Left renal pelvis (tissue), 4 donors: Measurements from ENCODE around the gene CBY1. TPM values are rescaled to one million over a fixed set of nuclear protein-coding genes. Genes with fewer than 3 reads are reported as not detected.

Experiments used
- DNase-seq, 4 donors: peaks; one replicate each; pipeline ENCODE4 v3.0.0-alpha.2; 2013; ENCODE audit warnings: low read depth in 4 of 4, low spot score in 3 of 4
- polyA plus RNA-seq, 4 donors: library from polyadenylated mRNA; unstranded; fragments of 120-200 nt; gene quantifications; one replicate each; pipeline ENCODE4 v1.2.1, GENCODE V29; 2013; ENCODE audit not compliant: insufficient read length in 4 of 4

The CBY1 gene
- polyA plus RNA-seq, 4 donors = 52.0 to 64.3 (median 61.7) TPM

DNA sequence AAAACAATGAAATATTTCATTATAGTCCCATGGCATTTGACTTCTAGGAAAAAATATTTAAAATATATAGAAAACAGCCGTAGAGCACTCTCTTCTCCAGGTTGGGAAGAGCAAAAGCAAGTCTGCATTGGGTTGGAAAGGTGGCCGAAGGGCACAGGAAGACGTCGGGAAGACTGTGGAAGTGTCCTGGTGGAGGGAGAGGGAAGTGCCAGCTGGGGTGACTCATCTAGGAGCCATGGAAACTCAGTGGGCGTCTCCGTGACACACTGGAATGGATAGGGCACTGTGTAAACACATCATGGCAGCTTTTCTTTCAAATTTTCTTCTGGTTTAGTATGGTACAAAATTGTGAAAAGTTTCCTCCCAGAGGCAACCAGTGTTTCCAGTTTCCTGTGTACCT is 62.0 kb downstream of the CBY1 start:
- no peak for DNase-seq

DNA sequence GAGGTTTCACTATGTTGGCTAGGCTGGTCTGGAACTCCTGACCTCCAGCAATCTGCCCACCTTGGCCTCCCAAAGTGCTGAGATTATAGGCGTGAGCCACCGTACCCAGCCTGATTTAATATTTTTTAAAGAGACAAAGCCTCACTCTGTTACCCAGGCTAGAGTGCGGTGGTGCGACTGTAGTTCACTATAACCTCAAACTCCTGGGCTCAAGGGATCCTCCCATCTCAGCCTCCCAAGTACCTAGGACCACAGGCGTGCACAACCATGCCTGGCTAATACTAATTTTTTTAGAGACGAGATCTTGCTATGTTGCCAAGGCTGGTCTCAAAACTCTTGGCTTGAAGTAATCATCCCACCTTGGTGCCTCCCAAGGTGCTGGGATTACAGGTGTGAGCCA is 62.8 kb downstream of the CBY1 start:
- DNase-seq = no peak

DNA sequence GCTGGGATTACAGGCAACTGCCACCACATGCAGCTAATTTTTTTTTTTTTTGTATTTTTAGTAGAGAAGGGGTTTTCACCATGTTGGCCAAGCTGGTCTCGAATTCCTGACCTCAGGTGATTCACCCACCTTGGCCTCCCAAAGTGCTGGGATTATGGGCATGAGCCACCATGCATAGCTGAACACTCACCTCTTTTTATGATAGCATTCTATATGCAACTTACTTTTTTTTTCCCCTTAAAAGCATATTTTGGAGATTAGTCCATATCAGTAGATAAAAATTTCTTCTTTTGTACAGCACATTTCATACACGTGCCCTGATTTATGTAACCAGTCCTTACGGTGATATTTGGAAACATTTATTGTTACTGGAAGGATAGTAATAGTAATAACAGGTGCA is 63.9 kb downstream of the CBY1 start:
- DNase-seq = no peak

DNA sequence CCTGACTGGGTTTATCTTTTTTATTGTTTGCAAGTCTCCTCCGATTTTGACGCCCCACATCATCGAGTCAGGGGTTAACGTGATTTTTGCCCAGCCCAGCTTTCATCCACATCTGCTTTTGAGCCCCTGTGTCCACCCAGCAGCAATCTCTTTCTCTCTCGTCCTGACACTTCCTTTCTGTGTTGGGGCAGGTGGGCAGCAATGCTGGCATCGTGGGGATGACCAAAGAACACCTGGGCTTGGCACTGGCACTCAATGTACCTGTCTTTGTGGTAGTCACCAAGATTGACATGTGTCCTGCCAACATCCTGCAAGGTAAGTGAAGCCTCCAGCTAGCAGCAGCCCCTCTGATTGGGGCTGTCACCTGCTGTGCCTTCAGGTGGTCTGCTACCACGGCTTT is 65.1 kb downstream of the CBY1 start:
- no peak for DNase-seq

Other genes starting within 250 kb of the CBY1 start
- 1 to 10 TPM in 1 of 4 donors, under 1 TPM in 3; 0.23 to 1.5 (median 0.33) TPM for gene KCNJ4, start 201.4 kb upstream of the CBY1 start, polyA plus RNA-seq
- 10 to 100 TPM; 10.3 to 67.7 (median 15.9) TPM for gene KDELR3, start 188.5 kb upstream of the CBY1 start, polyA plus RNA-seq
- 1,000 to 10,000 TPM in 1 of 4 donors, 100 to 1,000 TPM in 3; 639 to 1,046 (median 846) TPM for gene DDX17, start 150.3 kb upstream of the CBY1 start, polyA plus RNA-seq
- 1 to 10 TPM; 4.2 to 5.7 (median 4.6) TPM for gene DMC1, start 86.5 kb upstream of the CBY1 start, polyA plus RNA-seq
- 10 to 100 TPM in 1 of 4 donors, 1 to 10 TPM in 3; 2.2 to 10.7 (median 5.3) TPM for gene FAM227A, start 246 bp upstream of the CBY1 start, polyA plus RNA-seq
- gene TOMM22, start 25.3 kb downstream of the CBY1 start, polyA plus RNA-seq = 100 to 1,000 TPM in 2 of 4 donors, 10 to 100 TPM in 2; 64.1 to 107 (median 92.5) TPM
- 10 to 100 TPM; 37.1 to 54.1 (median 39.0) TPM for gene JOSD1, start 44.3 kb downstream of the CBY1 start, polyA plus RNA-seq
- 10 to 100 TPM; 32.2 to 58.0 (median 44.1) TPM for gene GTPBP1, start 49.3 kb downstream of the CBY1 start, polyA plus RNA-seq
- 10 to 100 TPM; 48.2 to 72.2 (median 51.9) TPM for gene SUN2, start 99.4 kb downstream of the CBY1 start, polyA plus RNA-seq
- 10 to 100 TPM; 15.7 to 37.8 (median 33.1) TPM for gene DNAL4, start 137.5 kb downstream of the CBY1 start, polyA plus RNA-seq
- gene NPTXR, start 187.4 kb downstream of the CBY1 start, polyA plus RNA-seq = 10 to 100 TPM in 1 of 4 donors, 1 to 10 TPM in 3; 4.3 to 11.0 (median 4.9) TPM
- 10 to 100 TPM; 35.9 to 59.2 (median 42.2) TPM for gene CBX6, start 215.6 kb downstream of the CBY1 start, polyA plus RNA-seq